ENCODE results near the gene DTD1.

The DTD1 gene

GRCh38 chr20:18702736-18703135 is 114.9 kb downstream of the DTD1 start:
- DNase-seq (ENCODE audit: low read depth): peak; percentile 65

GRCh38 chr20:18705490-18705889 is 117.6 kb downstream of the DTD1 start:
- DNase-seq (ENCODE audit: low read depth): peak; percentile 76

GRCh38 chr20:18705910-18706309 is 118.1 kb downstream of the DTD1 start:
- no peak for DNase-seq (ENCODE audit: low read depth)

GRCh38 chr20:18712131-18712530 is 124.3 kb downstream of the DTD1 start:
- no peak for DNase-seq (ENCODE audit: low read depth)

- no peak for DNase-seq (ENCODE audit: low read depth)
These were observed 125.0 kb downstream of the DTD1 start for GRCh38 chr20:18712882-18713281.

- DNase-seq (ENCODE audit: low read depth): no peak
These were observed 127.7 kb downstream of the DTD1 start for GRCh38 chr20:18715564-18715963.

GRCh38 chr20:18717062-18717461 is 129.2 kb downstream of the DTD1 start:
- no peak for DNase-seq (ENCODE audit: low read depth)

- no peak for DNase-seq (ENCODE audit: low read depth)
These were observed 130.3 kb downstream of the DTD1 start for GRCh38 chr20:18718129-18718528.

- no peak for DNase-seq (ENCODE audit: low read depth)
These were observed 131.6 kb downstream of the DTD1 start for GRCh38 chr20:18719426-18719825.

- DNase-seq (ENCODE audit: low read depth): no peak
These were observed 133.8 kb downstream of the DTD1 start for GRCh38 chr20:18721551-18722115.

GRCh38 chr20:18722371-18722770 is 134.5 kb downstream of the DTD1 start:
- DNase-seq (ENCODE audit: low read depth): no peak

- DNase-seq (ENCODE audit: low read depth): no peak
These were observed 136.2 kb downstream of the DTD1 start for GRCh38 chr20:18724077-18724476.

GRCh38 chr20:18724788-18725464 is 137.1 kb downstream of the DTD1 start:
- no peak for DNase-seq (ENCODE audit: low read depth)

- no peak for DNase-seq (ENCODE audit: low read depth)
These were observed 139.2 kb downstream of the DTD1 start for GRCh38 chr20:18727032-18727508.

- no peak for DNase-seq (ENCODE audit: low read depth)
These were observed 140.5 kb downstream of the DTD1 start for GRCh38 chr20:18728165-18728869.

- no peak for DNase-seq (ENCODE audit: low read depth)
These were observed 141.0 kb downstream of the DTD1 start for GRCh38 chr20:18728870-18729224.

GRCh38 chr20:18729231-18729825 is 141.5 kb downstream of the DTD1 start:
- DNase-seq (ENCODE audit: low read depth): no peak

- no peak for DNase-seq (ENCODE audit: low read depth)
These were observed 144.1 kb downstream of the DTD1 start for GRCh38 chr20:18731940-18732339.

- DNase-seq (ENCODE audit: low read depth): no peak
These were observed 146.8 kb downstream of the DTD1 start for GRCh38 chr20:18734525-18735189.

GRCh38 chr20:18737140-18737539 is 149.3 kb downstream of the DTD1 start:
- no peak for DNase-seq (ENCODE audit: low read depth)

- DNase-seq (ENCODE audit: low read depth): no peak
These were observed 150.2 kb downstream of the DTD1 start for GRCh38 chr20:18738055-18738454.

- no peak for DNase-seq (ENCODE audit: low read depth)
These were observed 151.0 kb downstream of the DTD1 start for GRCh38 chr20:18738888-18739287.

Data from stromal cell of bone marrow (primary cell).